HUDEP-2 (cell line): ENCODE measurements around the gene B4GALNT1.
A peak's percentile ranks its signal among the peaks of the same experiment; 100 is the strongest.

Experiments
- DNase-seq, 76 experiments: peaks; one replicate each; lab custom pipeline; 2025; ENCODE audit not compliant: unreplicated experiment in 76 of 76; lab: John Stamatoyannopoulos, UW

B4GALNT1 gene

DNA sequence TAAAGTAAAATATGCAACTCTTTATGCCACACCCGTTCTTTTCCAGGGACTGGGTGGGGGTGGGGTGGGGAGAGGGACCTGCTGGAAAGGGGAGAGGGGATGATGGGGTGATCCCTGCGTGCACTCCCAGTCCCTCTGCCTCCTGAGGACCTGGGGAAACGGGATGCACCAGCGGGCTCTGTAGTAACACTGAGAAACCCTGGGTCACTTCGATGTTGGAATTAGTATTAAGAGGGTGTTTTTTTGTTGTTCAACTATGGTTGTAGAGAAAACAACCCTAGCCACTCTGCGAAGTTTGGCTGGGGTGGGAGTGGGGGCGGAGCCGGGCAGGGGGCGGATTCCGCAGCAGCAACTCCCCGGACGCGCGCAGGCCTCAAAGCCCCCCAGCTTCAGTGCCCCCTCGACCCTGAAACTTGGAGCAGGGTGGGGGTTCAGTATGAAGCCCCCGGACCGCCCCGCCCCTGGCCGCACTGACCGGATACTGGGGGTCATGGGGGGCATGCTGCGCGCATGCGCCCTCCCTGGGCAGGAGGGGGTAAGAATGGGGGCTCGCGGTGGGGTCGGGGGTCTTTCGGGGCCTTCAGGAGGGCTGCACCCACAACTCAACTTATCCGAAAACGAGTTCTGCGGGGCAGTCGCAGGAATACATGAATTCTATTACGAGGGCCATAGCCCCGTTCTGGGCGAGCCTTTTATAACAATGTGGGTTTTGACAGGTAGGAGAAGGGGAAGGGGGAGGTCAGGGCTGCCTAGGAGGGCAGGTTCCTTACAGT, 23.0 kb downstream of the B4GALNT1 start:
- DNase-seq: no peak

DNA sequence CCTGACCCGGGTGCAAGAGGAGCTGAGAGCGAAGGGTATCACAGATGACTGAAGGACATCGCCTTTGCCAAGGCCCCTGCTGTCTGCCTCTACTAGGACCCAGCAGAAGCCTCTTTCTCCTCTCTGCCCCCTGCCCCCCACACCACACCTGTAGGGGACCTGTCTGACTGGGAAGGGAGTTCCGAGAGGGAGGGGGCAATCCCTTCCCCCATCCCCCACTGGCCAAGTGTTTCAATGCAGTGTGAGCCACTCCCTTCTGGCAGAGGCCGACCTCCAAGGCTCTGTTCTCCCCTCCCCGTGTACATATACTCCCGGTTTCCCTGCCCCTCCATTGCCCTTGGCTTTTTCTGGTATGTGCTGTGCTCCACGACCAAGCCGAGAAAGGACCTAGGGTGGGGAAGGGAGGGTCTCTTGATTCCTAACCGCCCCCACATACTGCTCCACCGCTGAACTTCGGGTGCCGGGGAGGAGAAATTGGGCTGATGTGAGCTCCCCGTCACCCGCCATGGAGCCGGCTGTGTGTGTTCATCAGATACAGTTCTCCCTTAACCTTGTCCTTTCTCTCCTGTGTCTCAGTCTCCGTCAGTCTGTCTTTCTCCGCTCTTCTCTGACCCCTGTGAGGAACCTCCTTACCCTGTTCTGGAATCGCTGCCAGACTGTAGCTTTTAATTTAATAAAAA, 23.8 kb downstream of the B4GALNT1 start:
- DNase-seq: no peak

DNA sequence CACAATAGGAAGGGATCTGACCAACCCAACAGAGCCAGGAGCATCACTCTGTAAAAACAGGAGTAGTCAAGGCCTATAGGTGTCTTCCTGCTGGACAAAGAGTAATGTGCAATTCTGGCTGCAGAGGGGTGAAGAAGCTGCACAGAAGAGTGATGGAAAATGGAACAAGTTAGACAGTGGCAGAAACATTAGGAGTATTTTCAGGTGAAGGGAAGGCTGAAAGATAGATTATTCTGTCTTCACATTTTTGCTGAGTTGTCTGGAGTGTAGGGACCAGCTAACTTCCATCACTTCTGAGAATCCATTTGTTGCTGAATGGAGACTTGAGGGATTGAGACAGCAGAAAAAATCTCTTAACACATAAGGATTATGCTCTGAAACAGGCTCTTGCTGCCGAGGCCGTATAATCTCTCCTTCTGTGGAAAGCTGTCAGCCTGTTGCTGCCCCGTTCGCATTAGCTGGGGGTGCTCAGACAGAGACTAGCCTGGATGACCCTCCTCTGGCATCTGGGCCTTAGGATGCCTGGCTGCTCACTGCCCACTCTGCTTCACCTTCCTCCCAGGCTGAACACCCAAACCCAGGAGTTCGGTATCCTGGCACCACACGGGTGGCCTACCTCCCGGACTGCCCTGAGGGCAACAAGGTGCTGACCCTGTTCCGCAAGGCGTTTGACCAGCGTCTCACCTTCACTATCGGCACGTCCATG, 24.9 kb downstream of the B4GALNT1 start:
- no peak for DNase-seq

DNA sequence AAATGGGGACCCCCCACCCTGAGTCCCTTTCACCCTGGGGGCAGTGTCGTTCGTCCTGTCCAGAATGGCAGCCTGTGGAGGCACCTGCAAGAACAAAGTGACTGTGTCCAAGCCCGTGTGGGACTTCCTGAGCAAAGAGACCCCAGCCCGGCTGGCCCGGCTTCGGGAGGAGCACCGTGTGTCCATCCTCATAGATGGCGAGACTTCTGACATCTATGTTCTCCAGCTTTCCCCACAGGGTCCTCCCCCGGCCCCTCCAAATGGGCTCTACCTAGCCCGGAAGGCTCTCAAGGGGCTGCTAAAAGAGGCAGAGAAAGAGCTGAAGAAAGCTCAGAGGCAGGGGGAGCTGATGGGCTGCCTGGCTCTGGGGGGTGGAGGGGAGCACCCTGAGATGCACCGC, 26.2 kb downstream of the B4GALNT1 start:
- DNase-seq: no peak

DNA sequence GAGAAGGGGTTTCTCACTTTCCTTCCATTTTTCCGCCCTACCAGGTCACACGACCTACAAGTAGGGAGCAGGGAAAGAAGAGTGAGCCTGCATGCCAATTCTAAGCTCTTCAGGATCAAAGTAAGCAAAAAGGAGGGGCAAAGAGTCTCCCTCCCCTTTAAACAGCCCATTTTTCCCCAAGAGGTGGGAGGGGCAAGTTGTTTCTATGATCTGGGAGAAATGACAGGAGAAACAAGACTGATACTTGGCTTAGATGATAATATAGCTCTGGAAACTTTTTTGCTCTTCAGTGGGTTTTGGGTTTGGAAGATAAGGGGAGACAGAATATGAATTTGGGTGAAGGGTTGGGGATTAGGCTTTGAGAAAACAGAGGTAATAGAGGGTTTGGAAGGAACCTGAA, 26.6 kb downstream of the B4GALNT1 start:
- DNase-seq: no peak

DNA sequence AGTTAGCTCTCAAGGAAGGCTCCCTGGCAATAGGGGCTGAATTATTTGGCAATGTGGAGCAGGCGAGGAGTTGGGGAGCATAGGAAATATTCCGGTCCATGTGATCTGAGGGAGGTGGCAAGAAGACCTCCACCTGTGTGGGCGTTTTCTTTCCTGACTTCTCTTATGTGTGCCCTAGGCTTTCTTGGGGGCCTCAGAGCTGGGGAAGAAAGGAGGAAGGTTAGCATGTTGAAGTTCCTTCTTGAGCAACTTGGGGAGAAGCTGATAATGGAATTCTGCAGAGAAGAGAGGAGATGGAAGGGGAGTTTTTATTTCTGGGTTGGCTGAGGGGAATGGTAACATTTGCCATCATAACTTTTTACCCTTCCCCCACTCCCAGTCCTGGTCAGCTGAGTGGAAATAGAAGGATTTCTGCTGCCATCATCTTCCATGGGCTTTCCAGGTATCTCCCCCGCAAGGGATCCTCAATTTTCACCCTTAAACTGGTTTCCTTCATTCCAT, 27.1 kb downstream of the B4GALNT1 start:
- no peak for DNase-seq

DNA sequence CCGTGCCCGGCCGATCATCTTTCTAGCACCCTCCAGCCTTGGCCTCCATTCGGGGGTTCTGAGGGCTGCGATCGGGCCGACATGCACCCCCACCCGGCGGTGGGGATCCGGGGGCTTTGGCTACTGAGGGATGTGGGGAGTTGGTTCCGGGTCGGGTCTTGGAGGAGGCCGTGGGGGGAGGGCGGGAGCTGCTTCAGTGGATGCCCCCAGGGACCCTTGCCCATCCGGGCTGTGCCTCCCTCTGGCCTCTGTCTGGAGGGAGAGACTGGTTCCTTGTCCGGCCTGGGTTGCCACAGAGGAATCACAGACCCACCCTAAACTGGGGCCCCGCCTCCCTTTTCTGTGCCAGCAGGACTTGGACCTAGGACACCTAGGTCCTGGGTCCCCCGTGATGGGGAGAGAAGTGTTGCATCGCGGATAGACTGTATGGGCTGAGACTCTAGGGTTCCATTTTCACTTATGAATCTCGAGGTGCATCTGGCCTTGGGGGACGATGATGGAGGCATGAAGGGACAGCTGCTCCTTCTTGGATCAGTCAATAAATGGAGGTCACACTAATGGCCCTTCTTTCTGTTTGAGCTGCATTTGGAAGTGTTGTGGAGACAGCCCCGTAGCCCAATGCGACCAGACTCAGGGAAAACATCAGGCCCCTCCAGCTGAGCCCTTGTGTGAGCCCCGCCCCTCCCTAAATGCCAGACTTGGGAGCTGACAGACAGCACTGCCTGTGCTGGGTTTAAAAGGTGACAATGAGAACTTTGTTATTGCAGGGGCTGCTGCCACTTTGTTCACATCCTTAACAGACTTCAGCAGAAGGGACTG, 27.8 kb downstream of the B4GALNT1 start:
- no peak for DNase-seq

DNA sequence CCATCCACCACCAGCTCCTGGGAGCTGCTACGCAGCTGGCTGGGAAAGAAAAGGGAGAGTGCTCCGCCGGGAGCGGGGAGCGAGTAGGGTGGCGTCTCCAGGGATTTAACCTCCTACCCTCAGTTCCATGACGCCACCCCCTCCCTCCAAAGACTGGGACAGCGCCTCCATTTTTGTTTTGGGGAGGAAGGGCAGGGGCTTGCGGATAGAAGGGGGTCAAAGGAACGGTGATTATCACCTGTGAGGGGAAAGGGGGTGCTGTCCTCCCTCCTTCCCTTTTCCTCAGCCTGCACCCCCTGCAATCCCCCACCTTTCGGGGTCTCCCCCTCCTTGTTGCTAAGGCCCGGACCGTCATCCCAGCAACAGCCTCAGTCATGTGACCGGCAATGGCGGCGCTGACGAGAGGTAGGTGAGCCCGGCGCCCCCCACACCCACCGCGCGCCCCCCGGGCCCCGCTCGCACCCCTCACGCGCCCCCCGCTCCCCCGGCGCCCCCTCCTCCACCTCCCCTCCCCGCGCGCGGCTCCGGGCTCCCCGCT, 28.5 kb downstream of the B4GALNT1 start, which contains the start of gene DTX3:
DTX3 (plus strand) TSS at position 371 of the 538 bp plus-strand sequence. CDS start 1,694 bp downstream, outside the sequence.
- no peak for DNase-seq

DNA sequence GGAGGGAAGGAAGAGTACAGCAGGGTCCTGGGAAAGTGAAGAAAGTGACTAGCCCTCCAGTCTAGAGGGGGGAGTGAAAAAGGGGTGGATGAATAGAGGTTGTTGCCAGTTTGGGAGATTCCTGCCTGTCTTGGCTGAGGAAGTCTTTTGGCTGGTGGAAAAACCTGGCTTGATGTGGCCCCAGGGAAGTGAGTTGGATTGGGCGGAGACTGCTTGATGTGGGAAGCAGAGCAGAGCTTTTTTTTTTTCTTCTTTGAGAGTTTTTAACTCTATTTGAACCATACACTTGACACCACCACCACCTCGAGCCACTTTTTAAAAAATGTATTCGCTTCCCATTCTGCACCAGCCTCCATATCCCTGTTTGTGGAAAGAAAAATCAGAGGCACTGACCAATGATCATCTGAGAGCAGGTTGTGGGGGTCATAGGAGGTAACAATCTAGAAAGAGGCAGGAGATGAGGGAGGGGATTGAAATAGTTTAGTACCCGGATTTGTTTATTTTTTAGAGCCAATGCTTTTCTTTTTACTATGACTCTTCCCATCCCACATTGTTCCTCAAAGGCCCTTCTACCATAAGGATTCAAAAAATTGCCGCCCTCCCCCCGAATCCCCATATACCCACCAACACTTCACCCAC, 29.1 kb downstream of the B4GALNT1 start:
- DNase-seq: no peak

DNA sequence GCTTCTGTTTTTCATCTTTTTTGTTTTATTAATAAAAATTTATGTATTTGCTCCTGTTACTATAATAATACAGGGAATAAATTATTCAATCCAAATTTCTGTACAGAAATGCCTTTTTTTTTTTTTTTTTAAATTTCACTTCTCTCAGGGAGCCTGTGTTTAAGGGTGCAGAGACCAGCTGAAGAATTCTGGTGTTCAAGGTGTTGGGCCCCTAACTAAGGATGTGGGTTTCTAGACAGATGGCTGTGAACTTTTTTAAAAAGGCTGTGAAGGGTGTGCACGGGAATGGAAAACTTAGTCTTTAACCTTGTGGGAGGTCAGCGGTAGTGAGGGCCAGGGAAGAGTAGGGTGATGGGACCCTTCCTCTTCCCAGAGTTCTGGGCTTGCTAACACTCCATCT, 29.7 kb downstream of the B4GALNT1 start:
- no peak for DNase-seq

DNA sequence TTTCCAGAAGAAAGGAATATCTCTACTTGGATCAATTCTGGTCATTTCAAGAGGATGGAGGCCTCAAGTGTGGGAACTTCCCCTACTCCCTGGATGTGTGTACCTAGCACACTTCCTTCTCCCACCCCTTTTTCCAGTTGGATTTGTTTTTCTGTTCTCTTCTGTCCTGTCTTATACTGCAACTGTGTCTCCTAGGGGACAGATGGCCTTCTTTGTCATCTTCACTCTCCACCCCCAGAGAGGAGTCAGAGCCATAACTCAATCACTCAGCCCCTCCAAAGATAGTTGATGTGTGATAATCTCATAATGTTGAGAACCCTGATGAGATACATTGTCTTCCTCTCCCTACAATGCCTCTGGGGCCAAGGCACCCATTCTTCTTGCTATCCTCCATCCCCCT, 30.5 kb downstream of the B4GALNT1 start:
- no peak for DNase-seq

DNA sequence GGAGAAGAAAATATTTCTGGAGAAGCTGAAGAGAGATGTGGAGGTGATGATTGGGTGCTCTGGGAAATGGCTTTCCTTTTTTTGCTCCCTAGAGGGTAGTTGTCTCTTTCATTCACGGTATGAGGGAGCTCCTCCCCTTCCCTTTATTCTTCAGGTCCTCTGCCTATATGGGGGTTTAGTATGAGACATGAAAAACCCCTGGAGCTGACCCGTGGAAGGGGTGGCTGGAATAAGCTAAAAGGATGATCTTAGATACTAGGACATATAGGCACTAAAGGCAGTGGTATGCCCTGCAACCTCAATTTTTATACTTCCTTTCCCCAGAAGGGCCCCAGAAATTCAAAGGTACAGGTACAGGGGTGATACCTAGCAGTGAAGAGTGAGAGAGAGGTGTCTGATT, 32.6 kb downstream of the B4GALNT1 start:
- DNase-seq: no peak

DNA sequence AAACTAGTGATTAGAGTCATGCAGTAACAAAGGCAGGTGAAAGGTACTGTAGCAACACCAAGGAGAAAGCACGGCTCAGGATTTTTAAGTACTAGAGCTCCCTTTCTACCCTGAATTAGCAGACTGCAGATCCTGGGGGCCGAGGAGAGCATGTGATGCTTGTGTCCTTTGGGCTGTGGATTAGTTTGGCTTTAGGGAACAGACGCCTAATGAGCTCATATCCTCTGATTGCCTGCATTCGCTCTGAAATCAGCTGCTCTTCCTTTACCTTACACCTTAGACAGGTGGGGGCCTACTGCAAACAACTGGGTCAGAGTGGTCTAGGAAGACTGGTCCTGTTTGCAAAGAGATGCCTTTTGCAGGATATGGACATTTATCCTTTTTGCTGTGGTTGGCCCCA, 39.8 kb downstream of the B4GALNT1 start:
- DNase-seq: no peak

DNA sequence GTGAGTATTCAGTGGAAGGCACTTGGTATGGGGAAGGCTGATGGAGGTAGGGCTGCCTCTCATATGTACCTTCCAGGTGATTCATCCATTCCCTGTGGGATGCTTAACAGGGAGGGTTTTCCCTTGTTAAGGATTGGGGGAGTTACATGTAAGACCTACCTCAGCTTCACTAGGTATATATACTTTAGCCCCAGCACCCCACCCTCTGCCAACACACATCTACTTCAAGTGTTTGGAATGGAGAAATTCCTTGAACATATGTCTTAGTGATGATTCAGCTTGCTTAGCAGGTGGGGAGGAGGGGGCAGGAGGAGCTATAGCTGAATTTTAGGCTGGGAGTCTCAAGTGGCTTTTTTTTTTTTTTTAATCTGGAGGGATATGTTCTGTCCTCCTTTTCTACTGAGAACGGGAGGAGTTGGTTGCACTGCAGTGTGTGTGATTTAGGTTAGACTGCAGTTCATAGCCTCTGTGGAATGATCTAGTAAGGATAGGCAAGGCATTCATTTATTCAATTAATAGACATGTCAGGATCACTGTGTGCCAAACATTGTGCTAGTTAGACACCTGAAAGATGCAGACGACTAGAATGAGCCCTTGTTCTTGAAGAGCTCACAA, 40.3 kb downstream of the B4GALNT1 start:
- DNase-seq: no peak

DNA sequence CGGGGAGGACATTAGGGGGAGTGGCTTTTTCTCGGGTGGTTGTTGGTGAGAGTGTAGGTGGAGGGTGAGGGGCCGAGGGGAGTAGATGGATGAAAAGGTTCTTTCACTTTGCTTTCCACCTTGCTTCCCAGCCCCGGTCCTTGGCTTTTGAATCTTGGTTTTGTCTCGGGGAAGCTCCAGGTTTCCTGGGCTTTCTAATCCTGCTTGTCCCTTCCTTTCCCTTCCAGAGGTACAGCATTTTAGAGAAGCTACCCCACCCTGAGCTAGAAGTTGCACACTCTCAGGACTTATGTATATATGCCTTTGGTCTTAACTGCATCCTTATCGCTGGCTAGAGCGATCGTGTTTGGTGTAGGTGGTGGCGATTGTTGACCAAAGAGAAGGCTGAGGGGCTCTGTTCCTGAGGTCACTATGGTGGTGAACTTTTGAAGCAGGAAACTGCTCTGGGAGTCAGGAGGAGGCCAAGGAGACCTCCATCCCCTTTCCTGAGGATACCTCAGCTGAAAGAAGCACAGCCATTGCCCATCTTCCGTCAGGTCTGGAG, 41.1 kb downstream of the B4GALNT1 start:
- DNase-seq: no peak

DNA sequence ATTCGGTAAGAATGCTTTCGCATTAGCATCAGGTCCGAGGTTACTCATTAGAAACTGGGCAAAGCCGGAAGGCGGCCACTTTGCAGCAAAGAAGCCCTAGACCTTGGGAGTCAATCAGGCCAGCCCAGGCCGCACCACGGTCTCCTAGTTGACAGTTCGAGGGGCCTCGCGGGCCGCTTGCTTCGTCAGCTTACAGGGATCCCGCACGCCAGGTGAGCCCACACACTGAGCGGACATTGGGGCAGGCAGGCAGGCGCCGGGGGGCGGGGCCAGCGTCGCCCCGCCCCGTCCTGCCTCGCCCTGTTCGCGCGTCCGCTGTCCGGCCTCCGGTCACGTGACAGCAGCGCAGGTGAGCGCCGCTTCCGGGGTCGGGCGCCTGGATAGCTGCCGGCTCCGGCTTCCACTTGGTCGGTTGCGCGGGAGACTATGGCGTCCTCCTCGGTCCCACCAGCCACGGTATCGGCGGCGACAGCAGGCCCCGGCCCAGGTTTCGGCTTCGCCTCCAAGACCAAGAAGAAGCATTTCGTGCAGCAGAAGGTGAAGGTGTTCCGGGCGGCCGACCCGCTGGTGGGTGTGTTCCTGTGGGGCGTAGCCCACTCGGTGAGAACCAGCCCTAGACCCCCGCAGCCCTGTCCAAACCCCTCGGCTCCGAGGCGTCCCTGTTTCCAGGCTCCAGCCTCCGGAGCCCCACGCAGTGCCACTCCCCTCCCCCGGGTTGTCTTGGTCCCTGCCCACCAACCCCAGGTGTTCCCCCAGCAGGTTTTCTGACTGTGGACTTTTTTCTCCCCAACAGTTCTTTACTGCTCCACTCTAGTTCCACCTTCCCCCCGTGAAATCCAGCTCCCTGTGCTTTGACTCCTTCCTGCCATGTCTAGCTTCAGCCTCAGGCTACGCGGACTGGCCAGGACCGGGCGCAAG, 41.9 kb downstream of the B4GALNT1 start, which contains the start of gene PIP4K2C:
PIP4K2C (plus strand) TSS at position 329 of the 918 bp plus-strand sequence; CDS start at position 427, 98 bp downstream.
- DNase-seq: peak in 70 of 76 experiments; percentile 6 to 81 (median 62)

DNA sequence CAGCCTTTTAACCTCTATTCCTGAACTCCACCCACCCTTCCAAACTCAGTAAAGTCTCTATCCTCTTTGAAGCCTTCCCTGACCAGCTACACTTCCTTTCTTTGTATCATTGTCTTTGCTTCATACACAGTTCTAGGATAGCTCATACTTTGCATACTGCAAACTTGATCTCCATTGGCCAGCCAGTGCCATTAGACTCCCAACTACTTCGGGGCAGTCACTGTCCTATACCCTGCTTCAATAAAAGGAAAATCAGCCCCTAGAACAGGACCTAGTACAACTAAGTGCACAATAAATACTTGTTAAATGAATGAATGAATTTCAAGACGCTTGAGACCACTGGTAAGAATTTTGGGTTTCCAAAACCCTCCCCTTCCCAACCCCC, 42.5 kb downstream of the B4GALNT1 start:
- DNase-seq: no peak
